GM18507 (cell line): ENCODE data around the gene DHX38.

Source experiments
- DNase-seq: peaks from one replicate; pipeline ENCODE4 v3.0.0; 2011; ENCODE audit warnings: low read depth; ENCODE audit not compliant: insufficient read length; ENCODE audit errors: extremely low spot score
- FAIRE-seq: peaks from 2 replicates; lab custom pipeline; 2011; peaks lifted over from hg19 to GRCh38; lab: Jason Lieb, UNC

DHX38 gene

GRCh38 chr16:72142476-72142875 is 48.8 kb downstream of the DHX38 start:
- FAIRE-seq (no peak), DNase-seq (no peak)

- DNase-seq (no peak), FAIRE-seq (no peak)
Observed at GRCh38 chr16:72149676-72150464, 56.2 kb downstream of the DHX38 start.

- FAIRE-seq (no peak), DNase-seq (no peak)
Observed at GRCh38 chr16:72159386-72159785, 65.7 kb downstream of the DHX38 start.

- no peak for FAIRE-seq
- no peak for DNase-seq
Observed at GRCh38 chr16:72159801-72160200, 66.2 kb downstream of the DHX38 start.

GRCh38 chr16:72162105-72162692 is 68.6 kb downstream of the DHX38 start:
- FAIRE-seq (no peak), DNase-seq (no peak)
